Endothelial cell of umbilical vein (primary cell): ENCODE measurements around the gene ANKDD1B.

ENCODE experiments used
- CTCF ChIP-seq, 2 donors: IDR thresholded peaks; 1 replicate in 1 of 2; 2 replicates in 1 of 2; pipeline ENCODE4 v1.5.1; 2011; ENCODE audit warnings: low read length in 2 of 2, mild to moderate bottlenecking in 2 of 2, moderate library complexity in 2 of 2, control low read depth in 1 of 2, inconsistent platforms in 1 of 2, low read depth in 1 of 2; ENCODE audit not compliant: insufficient read depth in 1 of 2; ENCODE audit errors: extremely low read depth in 1 of 2
- JUN ChIP-seq: IDR thresholded peaks from 2 replicates; pipeline ENCODE4 v1.6.1; 2011; ENCODE audit warnings: borderline replicate concordance, low read depth; ENCODE audit not compliant: insufficient read length, insufficient read depth

- TF ChIP-seq JUN (no peak), CTCF (IDR thresholded peaks at IDR 0.05; ENCODE audit: extremely low read depth in 1 of 2, insufficient read depth in 1 of 2, low read depth in 1 of 2, low read length in 2 of 2) (no peak)
Measured at GRCh38 chr5:75717082-75717922, 106.0 kb downstream of the ANKDD1B start, which contains the start of gene POC5.
